GM15510 (cell line): ENCODE results near the gene SOCS4.

ENCODE experiments used
- POLR2A ChIP-seq: IDR thresholded peaks from 3 replicates; pipeline ENCODE4 v1.6.1; 2011; ENCODE audit warnings: borderline replicate concordance; ENCODE audit not compliant: insufficient read length; ENCODE audit errors: extremely low read depth

SOCS4 gene

GRCh38 chr14:55071870-55072640, 45.0 kb downstream of the SOCS4 start:
- TF ChIP-seq POLR2A, result peak; percentile 21

DNA sequence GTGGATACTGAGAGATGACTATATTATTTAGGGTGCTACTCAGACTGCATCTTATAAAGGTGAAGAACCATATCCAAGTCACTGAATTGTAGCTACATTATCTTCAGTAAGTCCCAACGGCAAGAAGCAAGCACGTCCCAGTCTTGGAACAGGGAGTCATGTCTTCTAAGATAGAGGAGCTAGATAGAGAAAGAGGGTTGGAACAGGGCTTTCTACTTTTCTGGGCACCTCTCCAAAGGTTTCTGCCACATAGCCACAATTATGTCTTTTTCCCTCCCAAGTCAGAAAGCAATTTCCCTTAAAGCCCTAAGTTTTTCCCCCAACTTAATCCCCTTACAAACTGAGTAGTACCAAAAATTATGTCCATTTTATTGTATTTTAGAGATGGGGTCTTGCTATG, 46.8 kb downstream of the SOCS4 start:
- TF ChIP-seq POLR2A, result no peak

- TF ChIP-seq POLR2A, result no peak
These were observed 47.6 kb downstream of the SOCS4 start for GRCh38 chr14:55074662-55075061.

- no peak for TF ChIP-seq POLR2A
These were observed 48.7 kb downstream of the SOCS4 start for GRCh38 chr14:55075628-55076175.

DNA sequence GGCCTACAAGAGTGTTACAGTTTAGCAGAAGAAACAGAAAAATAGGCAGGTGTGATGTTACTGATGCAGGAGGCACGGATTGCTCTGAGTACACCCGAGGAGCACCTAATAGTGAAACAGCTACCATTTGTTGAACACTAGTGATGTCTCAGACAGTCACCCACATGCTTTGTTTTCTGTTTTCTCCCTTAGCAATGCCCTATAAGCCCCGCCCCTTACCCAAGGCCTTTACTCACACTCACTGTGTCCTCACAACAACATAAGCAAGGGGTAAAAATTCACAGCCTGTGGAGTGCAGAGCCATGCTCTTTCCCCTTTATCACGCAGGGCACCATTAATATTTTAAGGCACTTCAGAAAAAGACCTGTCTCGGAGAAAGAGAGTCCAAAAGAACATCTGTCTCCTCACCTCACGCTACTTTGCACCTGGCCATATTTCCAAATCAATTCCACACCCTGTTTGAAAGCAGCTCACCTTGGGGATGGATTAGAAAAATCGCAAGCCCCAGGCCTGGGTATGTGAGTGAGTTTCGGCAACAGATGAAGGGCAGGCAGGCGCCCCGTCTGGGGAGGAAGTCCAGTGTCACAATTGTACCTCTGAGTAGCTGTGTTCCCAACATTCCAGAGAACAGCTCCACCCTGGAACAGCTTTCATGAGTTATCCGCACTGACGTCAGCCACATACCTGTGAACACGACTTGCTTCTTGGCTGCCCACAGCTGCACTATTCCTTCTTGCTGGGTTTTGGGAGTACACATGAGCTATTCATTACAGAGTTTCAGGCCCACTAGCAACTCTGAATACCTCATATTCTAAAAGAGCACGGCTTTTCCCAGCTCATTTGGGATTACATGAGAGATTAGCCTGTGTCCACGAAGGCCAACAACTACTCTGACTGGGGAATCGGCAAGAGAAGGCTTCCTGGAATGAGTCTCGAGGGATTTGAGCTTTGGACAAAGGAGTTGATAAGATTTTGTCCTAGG, 50.4 kb downstream of the SOCS4 start:
- TF ChIP-seq POLR2A, result no peak

DNA sequence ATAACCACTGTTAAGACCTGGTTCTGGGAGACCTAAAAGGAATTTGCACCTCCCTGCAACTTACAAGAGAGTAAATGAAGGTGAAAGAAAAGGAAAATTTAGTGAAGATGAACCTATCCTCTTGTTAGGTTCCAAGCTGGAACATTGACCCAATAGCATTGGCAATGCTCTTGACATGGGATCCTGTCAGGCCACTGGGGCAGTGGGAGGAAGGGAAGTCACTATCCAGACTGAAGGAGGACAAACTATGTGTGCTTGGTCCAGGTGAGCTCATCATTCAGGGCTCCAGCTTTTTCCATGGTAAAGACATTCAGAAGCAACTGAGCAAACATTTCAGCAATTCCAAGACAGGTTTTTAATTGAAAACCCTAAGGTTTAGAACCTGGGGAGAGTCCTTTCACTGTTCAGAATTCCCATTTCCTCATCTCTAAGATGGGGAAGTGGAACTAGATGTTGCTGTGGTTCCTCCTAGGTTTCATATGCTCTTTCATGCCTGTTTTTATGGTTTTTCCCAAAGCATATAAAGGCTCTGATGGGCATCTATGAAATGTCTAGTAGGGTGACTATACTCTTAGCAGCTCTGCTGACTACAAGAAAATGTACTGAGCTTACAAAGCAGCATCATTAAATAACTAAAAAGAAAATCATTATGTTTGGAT, 57.5 kb downstream of the SOCS4 start:
- no peak for TF ChIP-seq POLR2A

DNA sequence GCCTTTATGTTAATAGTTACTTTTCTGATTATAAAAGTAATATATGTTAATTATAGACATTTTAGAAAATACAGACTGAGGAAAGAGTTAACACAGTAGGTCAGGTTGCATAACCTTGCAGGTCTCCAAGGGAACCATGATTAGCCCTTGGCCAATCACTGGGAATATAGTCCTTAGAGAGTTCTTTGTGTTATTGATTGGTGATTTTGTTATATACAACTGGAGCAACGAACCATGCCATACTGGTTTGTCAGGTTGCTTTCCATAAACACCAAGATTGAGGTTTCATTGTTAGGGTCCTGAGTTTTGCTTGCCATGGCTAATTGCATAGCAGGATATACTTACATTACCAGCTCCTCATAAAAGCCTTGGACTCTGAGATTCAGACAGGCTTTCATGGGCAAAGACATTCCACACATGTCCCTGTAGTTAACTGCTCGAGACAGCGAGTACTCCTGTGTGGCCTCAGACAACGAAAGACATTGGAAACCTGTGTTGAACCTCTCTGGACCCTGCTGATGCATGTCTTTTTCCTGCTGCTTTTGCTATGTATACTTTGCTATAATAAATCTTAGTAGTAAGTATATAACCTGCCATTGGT, 58.1 kb downstream of the SOCS4 start:
- TF ChIP-seq POLR2A, result no peak

DNA sequence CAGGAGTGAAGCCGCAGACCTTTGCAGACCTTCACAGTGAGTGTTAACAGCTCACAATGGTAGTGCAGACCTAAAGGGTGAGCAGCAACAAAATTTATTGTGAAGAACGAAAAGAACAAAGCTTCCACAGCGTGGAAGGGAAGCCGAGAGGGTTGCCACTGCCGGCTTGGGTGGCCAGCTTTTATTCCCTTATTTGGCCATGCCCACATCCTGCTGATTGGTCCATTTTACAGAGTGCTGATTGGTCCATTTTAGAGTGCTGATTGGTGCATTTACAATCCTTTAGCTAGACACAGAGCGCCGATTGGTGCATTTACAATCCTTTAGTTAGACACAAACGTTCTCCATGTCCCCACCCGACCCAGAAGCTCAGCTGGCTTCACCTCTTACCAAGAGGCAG, 59.9 kb downstream of the SOCS4 start:
- no peak for TF ChIP-seq POLR2A

DNA sequence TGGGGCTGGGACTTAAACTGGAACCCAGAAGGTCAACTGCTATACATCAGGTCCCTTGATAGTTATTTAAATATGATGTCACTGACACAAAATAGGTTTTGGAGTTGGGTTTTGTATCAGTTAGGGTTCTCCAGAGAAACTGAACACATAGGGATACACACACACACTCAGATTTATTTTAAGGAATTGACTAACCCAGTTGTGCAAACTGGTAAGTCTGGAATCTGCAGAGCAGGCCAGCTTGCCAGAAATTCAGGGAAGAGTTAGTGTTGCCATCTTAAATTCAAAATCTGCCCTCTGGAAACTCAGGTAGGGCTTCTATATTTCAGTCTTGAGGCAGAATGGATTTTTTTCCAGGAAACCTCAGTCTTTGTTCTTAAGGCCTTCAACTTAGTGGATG, 61.3 kb downstream of the SOCS4 start:
- no peak for TF ChIP-seq POLR2A

- no peak for TF ChIP-seq POLR2A
These were observed 65.3 kb downstream of the SOCS4 start for GRCh38 chr14:55092341-55092740.

GRCh38 chr14:55094292-55095157, 67.5 kb downstream of the SOCS4 start:
- no peak for TF ChIP-seq POLR2A

GRCh38 chr14:55097881-55098560, 71.0 kb downstream of the SOCS4 start:
- no peak for TF ChIP-seq POLR2A

DNA sequence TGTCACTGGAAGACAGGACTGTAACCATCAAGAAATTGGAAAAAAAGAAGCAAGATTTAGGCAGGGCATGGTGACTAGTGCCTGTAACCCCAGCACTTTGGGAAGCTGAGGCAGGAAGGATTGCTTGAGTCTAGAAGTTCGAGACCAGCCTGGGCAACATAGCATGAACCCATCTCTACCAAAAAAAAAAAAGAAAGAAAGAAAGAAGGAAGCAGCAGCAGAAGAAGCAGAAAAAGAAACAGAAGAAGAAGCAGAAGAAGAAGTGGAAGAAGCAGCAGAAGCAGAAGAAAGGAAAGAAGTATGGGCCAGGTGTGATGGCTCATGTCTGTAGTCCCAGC, 71.5 kb downstream of the SOCS4 start:
- no peak for TF ChIP-seq POLR2A
